ENCODE measurements around the gene TSPAN4. TPM values are rescaled to one million over a fixed set of nuclear protein-coding genes. Genes with fewer than 3 reads are reported as not detected.

The TSPAN4 gene
- total and polyA plus RNA-seq, 2 of the 13 experiments (the other 11 are each of a cell fraction or from before 2014, with no cell fraction given), result 31.7 to 68.3 TPM

DNA sequence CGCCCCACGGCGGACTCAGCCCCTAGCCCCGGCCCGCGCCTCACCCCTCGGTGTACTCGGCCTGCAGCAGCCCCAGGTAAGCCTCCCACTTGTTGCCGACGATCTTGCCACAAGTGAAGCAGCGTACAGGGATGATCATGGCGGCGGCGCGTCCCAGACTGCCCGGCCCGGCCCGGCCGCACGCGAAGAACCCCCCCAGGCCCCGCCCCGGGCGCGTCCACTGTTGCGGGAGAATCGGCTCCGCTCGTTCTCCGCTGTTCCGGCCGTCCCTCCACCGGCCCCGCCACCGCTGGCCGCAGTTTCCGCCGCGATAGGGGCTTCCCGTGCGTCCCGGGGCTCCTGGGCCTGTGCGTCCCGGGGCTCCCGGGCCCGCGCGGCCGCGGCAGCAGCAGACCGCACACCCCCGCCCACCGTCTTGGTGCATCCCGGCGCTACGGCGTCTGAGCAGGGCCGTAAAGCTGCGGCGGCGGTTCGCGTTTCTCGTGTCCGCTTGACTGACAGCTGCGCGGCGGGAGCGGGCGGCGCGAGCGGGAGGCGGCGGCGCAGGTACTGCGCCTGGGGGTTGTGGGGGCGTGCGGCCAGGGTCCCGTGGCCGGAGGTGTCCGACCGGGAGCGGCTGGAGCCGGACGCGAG lies at the start of gene TSPAN4, which contains the start of gene POLR2L (continued):
- TF ChIP-seq, protein P1, sequence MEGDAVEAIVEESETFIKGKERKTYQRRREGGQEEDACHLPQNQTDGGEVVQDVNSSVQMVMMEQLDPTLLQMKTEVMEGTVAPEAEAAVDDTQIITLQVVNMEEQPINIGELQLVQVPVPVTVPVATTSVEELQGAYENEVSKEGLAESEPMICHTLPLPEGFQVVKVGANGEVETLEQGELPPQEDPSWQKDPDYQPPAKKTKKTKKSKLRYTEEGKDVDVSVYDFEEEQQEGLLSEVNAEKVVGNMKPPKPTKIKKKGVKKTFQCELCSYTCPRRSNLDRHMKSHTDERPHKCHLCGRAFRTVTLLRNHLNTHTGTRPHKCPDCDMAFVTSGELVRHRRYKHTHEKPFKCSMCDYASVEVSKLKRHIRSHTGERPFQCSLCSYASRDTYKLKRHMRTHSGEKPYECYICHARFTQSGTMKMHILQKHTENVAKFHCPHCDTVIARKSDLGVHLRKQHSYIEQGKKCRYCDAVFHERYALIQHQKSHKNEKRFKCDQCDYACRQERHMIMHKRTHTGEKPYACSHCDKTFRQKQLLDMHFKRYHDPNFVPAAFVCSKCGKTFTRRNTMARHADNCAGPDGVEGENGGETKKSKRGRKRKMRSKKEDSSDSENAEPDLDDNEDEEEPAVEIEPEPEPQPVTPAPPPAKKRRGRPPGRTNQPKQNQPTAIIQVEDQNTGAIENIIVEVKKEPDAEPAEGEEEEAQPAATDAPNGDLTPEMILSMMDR (CRISPR knock-in tag; IDR thresholded peaks at IDR 0.05), result no peak; the same call in 1 of the 2 replicates
- no peak for TF ChIP-seq MEF2D (CRISPR knock-in tag; IDR thresholded peaks at IDR 0.05)
- TF ChIP-seq ZBTB21 (CRISPR knock-in tag; IDR thresholded peaks at IDR 0.05), result no peak
- peak; percentile 99 for TF ChIP-seq SAP130 (CRISPR knock-in tag; IDR thresholded peaks at IDR 0.05; ENCODE audit: low read depth)
- no peak for TF ChIP-seq ZNF839 (CRISPR knock-in tag; IDR thresholded peaks at IDR 0.05; ENCODE audit: borderline replicate concordance)
- TF ChIP-seq SUZ12 (IDR thresholded peaks at IDR 0.05; ENCODE audit: low read depth, low read length), result no peak
- no peak for TF ChIP-seq HIVEP1 (CRISPR knock-in tag; IDR thresholded peaks at IDR 0.05)
- no peak for TF ChIP-seq NFYB (CRISPR knock-in tag; IDR thresholded peaks at IDR 0.05)
- TF ChIP-seq HNF4A (CRISPR knock-in tag; IDR thresholded peaks at IDR 0.05), result no peak
- no peak for TF ChIP-seq CREB1 (IDR thresholded peaks at IDR 0.05)
- no peak for TF ChIP-seq CREB1 (CRISPR knock-in tag; IDR thresholded peaks at IDR 0.05)
- no peak; the same call in 1 of the 2 replicates for TF ChIP-seq ZBTB7A (CRISPR knock-in tag; IDR thresholded peaks at IDR 0.05)
- TF ChIP-seq CHD4 (IDR thresholded peaks at IDR 0.05; ENCODE audit: borderline replicate concordance, low read length), result no peak
- TF ChIP-seq ATF7 (IDR thresholded peaks at IDR 0.05), result peak; percentile 48; the same call in 1 of the 2 replicates
- TF ChIP-seq ATF7 (CRISPR knock-in tag; IDR thresholded peaks at IDR 0.05), result no peak
- TF ChIP-seq ZNF557 (CRISPR knock-in tag; IDR thresholded peaks at IDR 0.05), result no peak
- TF ChIP-seq, protein P2, sequence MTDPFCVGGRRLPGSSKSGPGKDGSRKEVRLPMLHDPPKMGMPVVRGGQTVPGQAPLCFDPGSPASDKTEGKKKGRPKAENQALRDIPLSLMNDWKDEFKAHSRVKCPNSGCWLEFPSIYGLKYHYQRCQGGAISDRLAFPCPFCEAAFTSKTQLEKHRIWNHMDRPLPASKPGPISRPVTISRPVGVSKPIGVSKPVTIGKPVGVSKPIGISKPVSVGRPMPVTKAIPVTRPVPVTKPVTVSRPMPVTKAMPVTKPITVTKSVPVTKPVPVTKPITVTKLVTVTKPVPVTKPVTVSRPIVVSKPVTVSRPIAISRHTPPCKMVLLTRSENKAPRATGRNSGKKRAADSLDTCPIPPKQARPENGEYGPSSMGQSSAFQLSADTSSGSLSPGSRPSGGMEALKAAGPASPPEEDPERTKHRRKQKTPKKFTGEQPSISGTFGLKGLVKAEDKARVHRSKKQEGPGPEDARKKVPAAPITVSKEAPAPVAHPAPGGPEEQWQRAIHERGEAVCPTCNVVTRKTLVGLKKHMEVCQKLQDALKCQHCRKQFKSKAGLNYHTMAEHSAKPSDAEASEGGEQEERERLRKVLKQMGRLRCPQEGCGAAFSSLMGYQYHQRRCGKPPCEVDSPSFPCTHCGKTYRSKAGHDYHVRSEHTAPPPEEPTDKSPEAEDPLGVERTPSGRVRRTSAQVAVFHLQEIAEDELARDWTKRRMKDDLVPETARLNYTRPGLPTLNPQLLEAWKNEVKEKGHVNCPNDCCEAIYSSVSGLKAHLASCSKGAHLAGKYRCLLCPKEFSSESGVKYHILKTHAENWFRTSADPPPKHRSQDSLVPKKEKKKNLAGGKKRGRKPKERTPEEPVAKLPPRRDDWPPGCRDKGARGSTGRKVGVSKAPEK (CRISPR knock-in tag; IDR thresholded peaks at IDR 0.05; ENCODE audit: borderline replicate concordance), result no peak
- TF ChIP-seq SIN3B (IDR thresholded peaks at IDR 0.05; ENCODE audit: low read length), result no peak
- no peak for TF ChIP-seq NFE2 (CRISPR knock-in tag; IDR thresholded peaks at IDR 0.05)
- TF ChIP-seq, protein P3, sequence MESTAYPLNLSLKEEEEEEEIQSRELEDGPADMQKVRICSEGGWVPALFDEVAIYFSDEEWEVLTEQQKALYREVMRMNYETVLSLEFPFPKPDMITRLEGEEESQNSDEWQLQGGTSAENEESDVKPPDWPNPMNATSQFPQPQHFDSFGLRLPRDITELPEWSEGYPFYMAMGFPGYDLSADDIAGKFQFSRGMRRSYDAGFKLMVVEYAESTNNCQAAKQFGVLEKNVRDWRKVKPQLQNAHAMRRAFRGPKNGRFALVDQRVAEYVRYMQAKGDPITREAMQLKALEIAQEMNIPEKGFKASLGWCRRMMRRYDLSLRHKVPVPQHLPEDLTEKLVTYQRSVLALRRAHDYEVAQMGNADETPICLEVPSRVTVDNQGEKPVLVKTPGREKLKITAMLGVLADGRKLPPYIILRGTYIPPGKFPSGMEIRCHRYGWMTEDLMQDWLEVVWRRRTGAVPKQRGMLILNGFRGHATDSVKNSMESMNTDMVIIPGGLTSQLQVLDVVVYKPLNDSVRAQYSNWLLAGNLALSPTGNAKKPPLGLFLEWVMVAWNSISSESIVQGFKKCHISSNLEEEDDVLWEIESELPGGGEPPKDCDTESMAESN (CRISPR knock-in tag; conservative IDR thresholded peaks at IDR 0.05), result peak; percentile 77
- TF ChIP-seq EP300 (IDR thresholded peaks at IDR 0.05; ENCODE audit: low read depth in 2 of 2, low read length in 2 of 2), result no peak
- no peak for TF ChIP-seq EP300 (CRISPR knock-in tag; IDR thresholded peaks at IDR 0.05; ENCODE audit: borderline replicate concordance)
- no peak for TF ChIP-seq NPAS2 (CRISPR knock-in tag; IDR thresholded peaks at IDR 0.05; ENCODE audit: borderline replicate concordance)
- TF ChIP-seq, protein P4, sequence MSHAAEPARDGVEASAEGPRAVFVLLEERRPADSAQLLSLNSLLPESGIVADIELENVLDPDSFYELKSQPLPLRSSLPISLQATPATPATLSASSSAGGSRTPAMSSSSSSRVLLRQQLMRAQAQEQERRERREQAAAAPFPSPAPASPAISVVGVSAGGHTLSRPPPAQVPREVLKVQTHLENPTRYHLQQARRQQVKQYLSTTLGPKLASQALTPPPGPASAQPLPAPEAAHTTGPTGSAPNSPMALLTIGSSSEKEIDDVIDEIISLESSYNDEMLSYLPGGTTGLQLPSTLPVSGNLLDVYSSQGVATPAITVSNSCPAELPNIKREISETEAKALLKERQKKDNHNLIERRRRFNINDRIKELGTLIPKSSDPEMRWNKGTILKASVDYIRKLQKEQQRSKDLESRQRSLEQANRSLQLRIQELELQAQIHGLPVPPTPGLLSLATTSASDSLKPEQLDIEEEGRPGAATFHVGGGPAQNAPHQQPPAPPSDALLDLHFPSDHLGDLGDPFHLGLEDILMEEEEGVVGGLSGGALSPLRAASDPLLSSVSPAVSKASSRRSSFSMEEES (CRISPR knock-in tag; IDR thresholded peaks at IDR 0.05), result no peak
- TF ChIP-seq ZNF367 (CRISPR knock-in tag; IDR thresholded peaks at IDR 0.05; ENCODE audit: borderline replicate concordance), result no peak
- peak; percentile 69 for TF ChIP-seq RAD21 (CRISPR knock-in tag; IDR thresholded peaks at IDR 0.05)
